Stomach (tissue), 9 donors: ENCODE results near the gene SLC41A3. TPM values are rescaled to one million over a fixed set of nuclear protein-coding genes. Genes with fewer than 3 reads are reported as not detected.
"Not testable (repeated sequence)": the region's sequence is repeated elsewhere in the genome, so short reads cannot be mapped to it uniquely, and the experiment has no call there.

Experiments
- DNase-seq, 2 donors: peaks; one replicate each; pipeline versions ENCODE4 v3.0.0 to v3.0.0-alpha.2; 2013 to 2019
- H3K27ac ChIP-seq, 5 donors: fragments of 200-600 bp in 4 of 5; sonication (generic) in 4 of 5; one replicate each; pipeline ENCODE4 v1.5.1; 2013 to 2019; ENCODE audit warnings: mild to moderate bottlenecking in 1 of 5, moderate library complexity in 1 of 5
- H3K27me3 ChIP-seq, 3 donors: fragments of 200-600 bp; sonication (generic); one replicate each; pipeline ENCODE4 v1.5.1; 2017 to 2019; ENCODE audit warnings: mixed run types in 1 of 3
- H3K36me3 ChIP-seq, 4 donors: fragments of 200-600 bp; sonication (generic); 1 replicate in 3 of 4; 2 replicates in 1 of 4; pipeline ENCODE4 v1.5.1; 2016 to 2019
- H3K4me1 ChIP-seq, 4 donors: fragments of 200-600 bp; sonication (generic); one replicate each; pipeline ENCODE4 v1.5.1; 2016 to 2019
- H3K4me3 ChIP-seq, 4 donors: fragments of 200-600 bp; sonication (generic) in 3 of 4; one replicate each; pipeline ENCODE4 v1.5.1; 2016 to 2019; ENCODE audit warnings: mild to moderate bottlenecking in 1 of 4
- H3K9me3 ChIP-seq, 4 donors: fragments of 200-600 bp; sonication (generic); one replicate each; pipeline ENCODE4 v1.5.1; 2016 to 2019
- EP300 ChIP-seq: sonication (generic); formaldehyde crosslinking; IDR thresholded peaks from one replicate; pipeline ENCODE4 v1.6.1; 2017; ENCODE audit warnings: antibody characterized with exemption
- POLR2A ChIP-seq, 4 donors: fragments of 450-650 bp; IDR thresholded peaks; one replicate each; pipeline ENCODE4 v1.6.1; 2016; ENCODE audit warnings: antibody characterized with exemption in 4 of 4, control low read depth in 2 of 4, mild to moderate bottlenecking in 1 of 4, moderate library complexity in 1 of 4
- POLR2AphosphoS5 ChIP-seq, 3 donors: sonication (generic); formaldehyde crosslinking; IDR thresholded peaks; one replicate each; pipeline ENCODE4 v1.6.1; 2016; ENCODE audit warnings: antibody characterized with exemption in 3 of 3
- WGBS, 5 donors: extraction: QIAGEN DNeasy Blood & Tissue Kit in 3 of 5; methylation state at CpG; one replicate each; pipeline versions ENCODE4 v1.1.5 to v1.1.7; 2013 to 2018; 5-methylcytosine and 5-hydroxymethylcytosine counted together
- intact Hi-C: fragments of 100-400 bp; cut with DNase I; formaldehyde crosslinking; loops from one replicate; pipeline ENCODE4 v1.15.1; 2023; ENCODE audit warnings: low total_unique reads
- polyA plus RNA-seq, 3 donors: library from polyadenylated mRNA; stranded (reverse); fragments of 200-250 nt; gene quantifications; one replicate each; pipeline ENCODE4 v1.2.3, GENCODE V29; 2013
- total RNA-seq, 5 donors: library from RNA; depleted of rRNA; stranded (reverse); fragments of >200 nt; gene quantifications; one replicate each; pipeline versions ENCODE4 v1.1.0 to v1.2.3, GENCODE V29; 2014 to 2016
- TF ChIP-seq, protein P1 (sequence below), 7 experiments: fragments of 450-650 bp in 4 of 7; fragments of 200-600 bp in 3 of 7; sonication (generic) in 3 of 7; IDR thresholded peaks; one replicate each; pipeline ENCODE4 v1.5.1; 2016 to 2019; ENCODE audit warnings: antibody characterized with exemption in 7 of 7, control low read depth in 2 of 7, mild to moderate bottlenecking in 1 of 7
- donor health status: healthy with polysubstance abuse.
- donor health status: Bipolar disorder and iron deficiency.
- donor health status: healthy.

Gene SLC41A3
- total and polyA plus RNA-seq, 8 donors, result 15.4 to 81.7 (median 27.9) TPM

DNA sequence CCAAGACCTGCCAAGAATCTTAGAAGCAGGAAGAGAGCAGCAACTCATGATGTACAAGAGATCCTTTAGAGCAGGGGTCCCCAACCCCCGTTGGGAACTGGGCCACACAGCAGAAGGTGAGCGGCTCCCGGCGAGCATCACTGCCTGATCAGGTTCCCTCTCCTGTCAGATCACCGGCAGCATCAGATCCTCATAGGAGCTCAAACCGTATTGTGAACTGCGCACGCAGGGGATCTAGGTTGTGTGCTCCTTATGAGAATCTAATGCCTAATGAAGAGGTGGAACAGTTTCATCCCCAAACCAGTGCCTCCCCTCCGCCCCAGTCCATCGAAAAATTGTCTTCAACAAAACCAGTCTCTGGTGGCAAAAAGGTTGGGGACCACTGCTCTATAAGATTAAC is 13.8 kb downstream of the SLC41A3 start:
- Histone ChIP-seq H3K36me3 (peaks cover 6 to 36% (median 17%) of the 10 kb centered on the region in 4 donors), H3K4me1 (no peaks in the 10 kb centered on the region), H3K27me3 (no peaks in the 10 kb centered on the region), H3K4me3 (no peak overlapping the region), H3K27ac (no peak overlapping the region), H3K9me3 (peaks cover 0 to 8% (median 0%) of the 10 kb centered on the region in 4 donors)
- intact Hi-C loops, result no loop called here
- TF ChIP-seq POLR2AphosphoS5 (IDR thresholded peaks at IDR 0.05), result no peak
- TF ChIP-seq POLR2A (IDR thresholded peaks at IDR 0.05), result no peak
- TF ChIP-seq EP300, result no peak
- TF ChIP-seq, protein P1, sequence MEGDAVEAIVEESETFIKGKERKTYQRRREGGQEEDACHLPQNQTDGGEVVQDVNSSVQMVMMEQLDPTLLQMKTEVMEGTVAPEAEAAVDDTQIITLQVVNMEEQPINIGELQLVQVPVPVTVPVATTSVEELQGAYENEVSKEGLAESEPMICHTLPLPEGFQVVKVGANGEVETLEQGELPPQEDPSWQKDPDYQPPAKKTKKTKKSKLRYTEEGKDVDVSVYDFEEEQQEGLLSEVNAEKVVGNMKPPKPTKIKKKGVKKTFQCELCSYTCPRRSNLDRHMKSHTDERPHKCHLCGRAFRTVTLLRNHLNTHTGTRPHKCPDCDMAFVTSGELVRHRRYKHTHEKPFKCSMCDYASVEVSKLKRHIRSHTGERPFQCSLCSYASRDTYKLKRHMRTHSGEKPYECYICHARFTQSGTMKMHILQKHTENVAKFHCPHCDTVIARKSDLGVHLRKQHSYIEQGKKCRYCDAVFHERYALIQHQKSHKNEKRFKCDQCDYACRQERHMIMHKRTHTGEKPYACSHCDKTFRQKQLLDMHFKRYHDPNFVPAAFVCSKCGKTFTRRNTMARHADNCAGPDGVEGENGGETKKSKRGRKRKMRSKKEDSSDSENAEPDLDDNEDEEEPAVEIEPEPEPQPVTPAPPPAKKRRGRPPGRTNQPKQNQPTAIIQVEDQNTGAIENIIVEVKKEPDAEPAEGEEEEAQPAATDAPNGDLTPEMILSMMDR (IDR thresholded peaks at IDR 0.05), result no peak
- WGBS, 5 donors, result 91 to 95% (median 93%) methylated on average over 10 of the region's 10 CpGs
- no peak for DNase-seq

DNA sequence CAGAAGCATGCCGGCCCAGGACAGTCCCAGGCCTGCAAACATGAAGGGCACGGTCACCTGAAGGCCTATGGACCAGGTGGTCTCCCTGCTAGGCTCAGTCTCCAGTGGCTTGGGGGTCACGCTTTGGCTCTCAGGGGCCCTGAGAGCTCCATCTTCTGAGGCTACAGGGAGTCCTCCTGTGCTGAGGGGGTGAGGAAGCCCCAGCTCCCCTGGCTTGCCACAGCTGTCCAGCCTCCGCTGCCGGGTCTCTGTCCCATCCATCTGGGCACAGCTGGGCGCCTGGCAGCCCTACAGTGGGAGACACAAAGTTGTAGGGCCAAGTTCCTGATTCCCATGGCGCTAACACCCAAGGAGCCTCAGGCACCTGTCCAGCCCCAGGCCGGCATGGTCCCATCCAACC is 16.0 kb downstream of the SLC41A3 start:
- no peaks in the 10 kb centered on the region for H3K27me3 ChIP-seq
- H3K36me3 ChIP-seq, result peaks cover 6 to 40% (median 17%) of the 10 kb centered on the region in 4 donors
- H3K4me1 ChIP-seq, result no peaks in the 10 kb centered on the region
- no peak for DNase-seq
- TF ChIP-seq POLR2AphosphoS5 (IDR thresholded peaks at IDR 0.05) (no peak), POLR2A (IDR thresholded peaks at IDR 0.05) (no peak), EP300 (no peak)
- TF ChIP-seq, protein P1 (IDR thresholded peaks at IDR 0.05), result no peak
- 96 to 99% (median 96%) methylated on average over 5 to 8 of the region's 8 CpGs for WGBS, 5 donors
- H3K9me3 ChIP-seq, result no peaks in the 10 kb centered on the region
- no peak overlapping the region for H3K27ac ChIP-seq
- H3K4me3 ChIP-seq, result no peak overlapping the region
- intact Hi-C loops, result no loop called here

DNA sequence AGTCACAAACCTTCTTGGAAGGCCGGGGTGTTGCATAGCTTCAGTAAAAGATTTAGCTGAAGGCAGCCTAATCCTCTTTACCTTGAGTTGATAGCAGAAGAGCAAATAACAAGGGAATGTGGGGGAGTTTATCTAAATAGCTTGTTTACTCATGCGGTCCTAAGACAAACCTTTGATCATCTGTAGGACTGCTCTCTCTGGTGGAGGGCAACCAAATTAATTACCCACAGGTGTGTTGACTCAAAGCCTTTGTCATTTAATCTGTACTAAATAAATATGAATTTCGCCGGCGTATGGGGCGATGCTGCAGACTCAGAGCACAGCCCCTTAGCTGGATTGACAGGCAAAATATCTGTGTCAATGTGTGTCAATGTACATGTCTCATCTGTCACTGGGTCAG is 17.2 kb downstream of the SLC41A3 start:
- 86 to 90% (median 87%) methylated on average over 6 of the region's 6 CpGs for WGBS, 5 donors
- H3K27ac ChIP-seq, H3K4me1 ChIP-seq, intact Hi-C loops, H3K4me3 ChIP-seq, H3K9me3 ChIP-seq, DNase-seq, H3K27me3 ChIP-seq: not testable (repeated sequence)
- peaks cover 6 to 36% (median 17%) of the 10 kb centered on the region in 4 donors for H3K36me3 ChIP-seq

DNA sequence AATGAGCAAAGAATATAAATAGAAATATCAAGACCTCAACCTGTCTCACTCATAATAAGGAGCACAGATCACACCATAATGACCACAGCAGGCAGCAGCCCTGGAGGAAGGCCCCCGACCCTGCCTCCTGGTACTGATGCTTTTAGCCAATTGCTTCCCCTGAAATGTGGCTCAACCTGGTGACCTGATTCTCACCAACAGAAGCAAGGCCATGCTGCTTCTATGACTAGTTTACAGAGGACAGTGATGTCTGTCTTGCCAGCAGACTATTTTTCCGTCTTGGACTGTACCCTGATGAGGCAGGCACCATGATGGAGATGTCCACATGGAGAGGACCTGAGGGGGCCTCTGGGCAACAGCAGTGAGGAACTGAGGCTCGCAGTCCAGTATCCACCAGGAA is 18.0 kb downstream of the SLC41A3 start:
- Histone ChIP-seq H3K27me3 (no peaks in the 10 kb centered on the region), H3K4me3 (no peak overlapping the region), H3K27ac (no peak overlapping the region), H3K36me3 (peaks cover 6 to 36% (median 17%) of the 10 kb centered on the region in 4 donors), H3K4me1 (no peaks in the 10 kb centered on the region), H3K9me3 (no peaks in the 10 kb centered on the region)
- WGBS, 5 donors, result 94 to 97% (median 95%) methylated on average over 3 of the region's 3 CpGs
- intact Hi-C loops, result no loop called here
- DNase-seq, result no peak
- TF ChIP-seq POLR2AphosphoS5 (IDR thresholded peaks at IDR 0.05) (no peak), EP300 (no peak), POLR2A (IDR thresholded peaks at IDR 0.05) (no peak)
- TF ChIP-seq, protein P1 (IDR thresholded peaks at IDR 0.05), result no peak

DNA sequence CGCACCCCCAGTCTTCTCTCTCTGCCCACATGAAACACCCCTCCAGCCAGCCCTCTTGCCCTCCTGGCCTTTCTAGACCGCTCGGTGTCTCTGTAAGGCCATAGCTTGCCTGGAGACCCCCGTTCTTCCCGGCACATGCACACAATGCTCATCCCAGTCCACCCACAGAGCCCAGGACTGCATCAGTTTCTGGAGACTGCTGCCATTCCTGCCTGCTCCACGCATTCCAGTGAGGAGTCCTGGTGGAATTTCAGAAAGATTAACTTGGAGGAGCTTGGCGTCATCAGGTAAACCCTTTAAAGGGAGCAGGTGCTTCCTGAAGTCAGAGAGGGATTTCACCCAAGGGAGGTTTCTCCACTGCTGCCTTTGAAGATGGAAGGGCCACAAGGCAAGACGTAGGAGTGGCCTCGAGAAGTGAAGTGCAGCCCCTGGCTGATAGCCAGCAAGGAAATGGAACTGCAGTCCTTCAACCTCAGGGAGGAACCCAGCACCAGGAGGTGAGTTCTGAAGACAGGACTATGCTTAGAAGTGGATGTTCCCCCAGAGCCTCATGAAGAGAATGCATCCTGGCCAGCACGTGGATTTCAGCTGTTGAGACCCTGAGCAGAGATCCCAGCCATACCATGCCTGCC is 19.2 kb downstream of the SLC41A3 start:
- Histone ChIP-seq H3K9me3 (no peaks in the 10 kb centered on the region), H3K27me3 (no peaks in the 10 kb centered on the region), H3K4me1 (no peaks in the 10 kb centered on the region), H3K27ac (no peak overlapping the region), H3K4me3 (no peak overlapping the region), H3K36me3 (peaks cover 6 to 38% (median 18%) of the 10 kb centered on the region in 4 donors)
- intact Hi-C loops, result no loop called here
- peak; percentile 44 to 77 for DNase-seq
- WGBS, 5 donors, result 59 to 79% (median 69%) methylated on average over 9 to 10 of the region's 10 CpGs
- TF ChIP-seq POLR2A (IDR thresholded peaks at IDR 0.05) (no peak), POLR2AphosphoS5 (IDR thresholded peaks at IDR 0.05) (no peak), EP300 (no peak)
- TF ChIP-seq, protein P1 (IDR thresholded peaks at IDR 0.05), result no peak
